ENCODE data around the gene KCNQ1.

DNA sequence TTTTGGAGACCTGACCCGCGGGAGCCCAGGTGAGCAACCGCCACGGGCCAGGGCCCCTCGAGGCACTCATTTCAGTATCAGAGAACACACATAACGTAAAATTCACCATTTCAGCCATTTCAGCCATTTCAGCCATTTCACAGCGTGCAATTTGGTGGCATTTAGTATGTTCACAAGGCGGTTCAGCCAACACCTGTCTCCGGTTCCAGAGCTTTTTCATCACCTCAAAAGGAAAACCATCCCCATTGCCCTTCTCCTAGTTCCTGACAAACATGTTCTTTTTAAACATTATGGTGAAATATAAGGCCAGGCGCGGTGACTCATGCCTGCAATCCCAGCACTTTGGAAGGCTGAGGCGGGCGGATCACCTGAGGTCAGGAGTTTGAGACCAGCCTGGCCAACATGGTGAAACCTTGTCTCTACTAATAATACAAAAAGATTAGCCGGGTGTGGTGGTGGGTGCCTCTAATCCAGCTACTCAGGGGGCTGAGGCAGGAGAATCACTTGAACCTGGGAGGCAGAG lies 119.3 kb downstream of the KCNQ1 start:
- TF ChIP-seq, protein P1, sequence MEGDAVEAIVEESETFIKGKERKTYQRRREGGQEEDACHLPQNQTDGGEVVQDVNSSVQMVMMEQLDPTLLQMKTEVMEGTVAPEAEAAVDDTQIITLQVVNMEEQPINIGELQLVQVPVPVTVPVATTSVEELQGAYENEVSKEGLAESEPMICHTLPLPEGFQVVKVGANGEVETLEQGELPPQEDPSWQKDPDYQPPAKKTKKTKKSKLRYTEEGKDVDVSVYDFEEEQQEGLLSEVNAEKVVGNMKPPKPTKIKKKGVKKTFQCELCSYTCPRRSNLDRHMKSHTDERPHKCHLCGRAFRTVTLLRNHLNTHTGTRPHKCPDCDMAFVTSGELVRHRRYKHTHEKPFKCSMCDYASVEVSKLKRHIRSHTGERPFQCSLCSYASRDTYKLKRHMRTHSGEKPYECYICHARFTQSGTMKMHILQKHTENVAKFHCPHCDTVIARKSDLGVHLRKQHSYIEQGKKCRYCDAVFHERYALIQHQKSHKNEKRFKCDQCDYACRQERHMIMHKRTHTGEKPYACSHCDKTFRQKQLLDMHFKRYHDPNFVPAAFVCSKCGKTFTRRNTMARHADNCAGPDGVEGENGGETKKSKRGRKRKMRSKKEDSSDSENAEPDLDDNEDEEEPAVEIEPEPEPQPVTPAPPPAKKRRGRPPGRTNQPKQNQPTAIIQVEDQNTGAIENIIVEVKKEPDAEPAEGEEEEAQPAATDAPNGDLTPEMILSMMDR (conservative IDR thresholded peaks at IDR 0.05), result no peak
- TF ChIP-seq EZH2 (IDR thresholded peaks at IDR 0.05; ENCODE audit: low read depth), result no peak
